Activated naive CD8-positive, alpha-beta T cell treated with anti-CD3 and anti-CD28 coated beads for 36 hours (primary cell): ENCODE measurements around the gene BDH2. TPM values are rescaled to one million over a fixed set of nuclear protein-coding genes. Genes with fewer than 3 reads are reported as not detected.

Experiments
- DNase-seq: peaks from one replicate; pipeline ENCODE4 v3.0.0; 2021
- H3K27ac Mint-ChIP-seq: one replicate; pipeline ENCODE4 v1.8.0; 2022; ENCODE audit warnings: mild to moderate bottlenecking, moderate library complexity, mixed read lengths
- H3K27me3 Mint-ChIP-seq: one replicate; pipeline ENCODE4 v1.8.0; 2022; ENCODE audit warnings: mild to moderate bottlenecking, mixed read lengths
- H3K36me3 Mint-ChIP-seq: one replicate; pipeline ENCODE4 v1.8.0; 2021; ENCODE audit warnings: mild to moderate bottlenecking, mixed read lengths
- H3K4me1 Mint-ChIP-seq: one replicate; pipeline ENCODE4 v1.8.0; 2021; ENCODE audit warnings: mixed read lengths
- H3K4me3 Mint-ChIP-seq: one replicate; pipeline ENCODE4 v1.8.0; 2022; ENCODE audit warnings: mild to moderate bottlenecking, moderate library complexity, mixed read lengths
- H3K9me3 Mint-ChIP-seq: one replicate; pipeline ENCODE4 v1.8.0; 2022; ENCODE audit warnings: mixed read lengths
- total RNA-seq, 2 experiments: library from RNA; stranded (reverse); gene quantifications; one replicate each; pipeline ENCODE4 v1.2.3, GENCODE V29; 2021

The BDH2 gene
- total RNA-seq: 10 to 100 TPM; 13.2 to 13.8 TPM

- no peaks in the 10 kb centered on the region for H3K36me3 Mint-ChIP-seq
- H3K27me3 Mint-ChIP-seq: no peaks in the 10 kb centered on the region
- H3K9me3 Mint-ChIP-seq: no peaks in the 10 kb centered on the region
- H3K4me1 Mint-ChIP-seq: peaks cover 20% of the 10 kb centered on the region
- peak; percentile 9 for DNase-seq
- peak within 1 kb of the TSS; percentile 81 for H3K4me3 Mint-ChIP-seq
- peak within 1 kb of the TSS; percentile 75 for H3K27ac Mint-ChIP-seq
Measured at GRCh38 chr4:103099691-103100392, at the start of gene BDH2. Gene BDH2 (minus strand): TSS chr4:103099834. CDS start chr4:103096254, 3,580 bp downstream.

- Mint-ChIP-seq H3K27ac (no peak overlapping the region), H3K36me3 (peaks cover 67% of the 10 kb centered on the region), H3K4me1 (peaks cover under 1% of the 10 kb centered on the region), H3K4me3 (no peak overlapping the region), H3K27me3 (no peaks in the 10 kb centered on the region), H3K9me3 (no peaks in the 10 kb centered on the region)
- DNase-seq: no peak
Measured at GRCh38 chr4:103144926-103145325, 45.3 kb upstream of the BDH2 start.

DNA sequence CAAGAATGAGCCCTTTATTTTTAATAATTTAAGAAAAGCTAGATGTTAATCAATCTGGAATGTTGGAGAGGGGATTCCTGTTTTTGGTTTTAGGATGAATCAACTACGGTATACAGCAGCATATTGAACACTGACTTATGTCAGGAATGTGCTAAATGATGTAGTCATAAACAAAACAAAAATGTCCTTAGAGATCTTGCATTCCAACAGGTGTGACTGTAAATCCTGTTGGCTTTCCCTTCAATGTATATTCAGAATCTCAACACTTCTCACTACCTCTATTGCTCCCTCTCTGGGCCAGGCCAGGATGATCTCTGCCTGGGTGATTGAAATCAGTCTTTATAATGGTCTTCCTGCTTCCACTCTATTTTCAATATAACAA is 37.8 kb upstream of the BDH2 start:
- H3K9me3 Mint-ChIP-seq: no peaks in the 10 kb centered on the region
- no peak overlapping the region for H3K27ac Mint-ChIP-seq
- H3K27me3 Mint-ChIP-seq: no peaks in the 10 kb centered on the region
- H3K4me1 Mint-ChIP-seq: peaks cover 3% of the 10 kb centered on the region
- peaks cover 43% of the 10 kb centered on the region for H3K36me3 Mint-ChIP-seq
- no peak overlapping the region for H3K4me3 Mint-ChIP-seq
- DNase-seq: no peak

DNA sequence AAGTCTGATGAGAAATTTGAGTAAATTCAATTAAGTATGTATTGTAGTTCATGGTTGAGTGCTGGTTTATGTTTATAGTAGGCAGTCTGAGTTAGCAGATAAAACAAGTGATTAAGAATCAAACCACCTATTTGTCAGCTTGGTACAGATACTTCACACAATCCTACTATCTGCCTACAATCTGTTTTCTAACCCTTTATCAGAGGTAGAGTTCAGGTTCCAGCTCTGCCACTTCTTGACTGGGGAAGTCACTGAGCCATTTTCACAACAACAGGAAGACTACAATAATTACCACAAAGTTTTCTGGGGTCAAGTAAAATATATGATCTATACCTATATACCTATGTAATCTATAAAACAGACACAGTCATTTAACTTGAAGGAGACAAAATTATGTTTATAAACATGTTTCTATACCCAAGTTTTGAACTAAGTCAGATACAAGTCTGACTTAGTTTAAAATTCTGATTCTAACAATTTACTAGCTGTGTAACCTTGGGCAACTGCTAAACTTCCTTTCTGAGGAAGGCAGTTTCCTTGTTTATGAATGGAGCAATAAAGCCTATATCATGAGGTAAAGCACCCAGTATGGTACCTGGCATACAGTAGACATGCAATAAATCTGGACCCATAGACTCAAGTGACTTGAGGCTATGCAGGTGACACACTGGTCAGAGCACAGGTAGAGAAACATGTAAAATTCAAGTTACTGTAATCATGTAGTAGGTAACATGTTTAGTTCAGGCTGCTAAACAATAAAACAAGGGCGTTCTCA is 37.2 kb upstream of the BDH2 start:
- no peaks in the 10 kb centered on the region for H3K9me3 Mint-ChIP-seq
- H3K4me3 Mint-ChIP-seq: no peak overlapping the region
- H3K4me1 Mint-ChIP-seq: peaks cover 3% of the 10 kb centered on the region
- H3K27ac Mint-ChIP-seq: no peak overlapping the region
- no peak for DNase-seq
- peaks cover 37% of the 10 kb centered on the region for H3K36me3 Mint-ChIP-seq
- H3K27me3 Mint-ChIP-seq: no peaks in the 10 kb centered on the region

DNA sequence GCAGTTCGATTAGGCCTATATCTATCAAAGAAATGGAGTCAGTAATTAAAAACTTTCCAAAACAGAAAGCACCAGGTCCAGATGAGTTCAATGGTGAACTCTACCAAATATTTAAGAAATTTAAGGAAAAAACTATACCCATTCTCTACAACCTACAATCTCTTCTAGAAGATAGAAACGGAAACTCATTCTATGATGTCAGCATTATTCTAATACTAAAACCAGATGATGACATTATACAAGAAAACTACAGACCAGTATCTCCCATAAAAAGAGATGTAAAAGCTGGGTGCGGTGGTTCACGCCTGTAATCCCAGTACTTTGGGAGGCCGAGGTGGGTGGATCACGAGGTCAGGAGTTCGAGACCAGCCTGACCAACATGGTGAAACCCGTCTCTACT is 29.5 kb upstream of the BDH2 start:
- no peaks in the 10 kb centered on the region for H3K27me3 Mint-ChIP-seq
- H3K9me3 Mint-ChIP-seq: peaks cover 17% of the 10 kb centered on the region
- no peak overlapping the region for H3K27ac Mint-ChIP-seq
- H3K4me3 Mint-ChIP-seq: no peak overlapping the region
- H3K36me3 Mint-ChIP-seq: peaks cover 50% of the 10 kb centered on the region
- no peaks in the 10 kb centered on the region for H3K4me1 Mint-ChIP-seq
- DNase-seq: no peak

GRCh38 chr4:103126126-103126525 is 26.5 kb upstream of the BDH2 start:
- no peak for DNase-seq
- no peak overlapping the region for H3K27ac Mint-ChIP-seq
- peaks cover 57% of the 10 kb centered on the region for H3K36me3 Mint-ChIP-seq
- no peak overlapping the region for H3K4me3 Mint-ChIP-seq
- H3K9me3 Mint-ChIP-seq: peaks cover 17% of the 10 kb centered on the region
- no peaks in the 10 kb centered on the region for H3K4me1 Mint-ChIP-seq
- no peaks in the 10 kb centered on the region for H3K27me3 Mint-ChIP-seq

GRCh38 chr4:103123114-103123513 is 23.5 kb upstream of the BDH2 start:
- Mint-ChIP-seq H3K27ac (no peak overlapping the region), H3K4me3 (no peak overlapping the region), H3K9me3 (peaks cover 8% of the 10 kb centered on the region), H3K36me3 (peaks cover 40% of the 10 kb centered on the region), H3K4me1 (no peaks in the 10 kb centered on the region), H3K27me3 (no peaks in the 10 kb centered on the region)
- no peak for DNase-seq

GRCh38 chr4:103118166-103118565 is 18.5 kb upstream of the BDH2 start:
- no peaks in the 10 kb centered on the region for H3K9me3 Mint-ChIP-seq
- no peaks in the 10 kb centered on the region for H3K27me3 Mint-ChIP-seq
- H3K36me3 Mint-ChIP-seq: peaks cover 12% of the 10 kb centered on the region
- DNase-seq: no peak
- H3K4me3 Mint-ChIP-seq: no peak overlapping the region
- no peak overlapping the region for H3K27ac Mint-ChIP-seq
- no peaks in the 10 kb centered on the region for H3K4me1 Mint-ChIP-seq

DNA sequence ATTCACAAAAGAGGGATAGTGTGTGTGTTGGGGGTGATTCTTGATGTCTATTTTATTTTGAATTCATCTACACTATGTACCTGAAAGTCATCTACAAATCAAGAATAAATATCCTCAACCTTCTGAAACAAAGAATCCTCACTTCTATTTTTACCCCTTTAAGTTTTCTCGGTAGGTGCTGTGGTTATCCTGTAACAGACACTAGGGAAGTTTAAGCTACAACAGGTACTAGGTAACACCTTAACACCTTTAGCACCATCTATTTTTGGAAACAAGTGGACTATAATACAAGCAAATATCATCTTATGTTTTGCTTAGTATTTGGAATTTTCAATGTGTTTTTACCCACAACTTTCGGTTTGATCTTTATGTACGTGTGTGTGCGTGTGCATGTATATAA is 12.0 kb upstream of the BDH2 start:
- no peaks in the 10 kb centered on the region for H3K4me1 Mint-ChIP-seq
- no peak for DNase-seq
- H3K36me3 Mint-ChIP-seq: peaks cover 12% of the 10 kb centered on the region
- H3K27me3 Mint-ChIP-seq: no peaks in the 10 kb centered on the region
- H3K9me3 Mint-ChIP-seq: no peaks in the 10 kb centered on the region
- H3K27ac Mint-ChIP-seq: no peak overlapping the region
- no peak overlapping the region for H3K4me3 Mint-ChIP-seq

- H3K36me3 Mint-ChIP-seq: peaks cover 12% of the 10 kb centered on the region
- H3K9me3 Mint-ChIP-seq: no peaks in the 10 kb centered on the region
- H3K27ac Mint-ChIP-seq: no peak overlapping the region
- no peak for DNase-seq
- H3K4me3 Mint-ChIP-seq: no peak overlapping the region
- H3K27me3 Mint-ChIP-seq: no peaks in the 10 kb centered on the region
- H3K4me1 Mint-ChIP-seq: no peaks in the 10 kb centered on the region
Measured at GRCh38 chr4:103108542-103108941, 8.9 kb upstream of the BDH2 start.

DNA sequence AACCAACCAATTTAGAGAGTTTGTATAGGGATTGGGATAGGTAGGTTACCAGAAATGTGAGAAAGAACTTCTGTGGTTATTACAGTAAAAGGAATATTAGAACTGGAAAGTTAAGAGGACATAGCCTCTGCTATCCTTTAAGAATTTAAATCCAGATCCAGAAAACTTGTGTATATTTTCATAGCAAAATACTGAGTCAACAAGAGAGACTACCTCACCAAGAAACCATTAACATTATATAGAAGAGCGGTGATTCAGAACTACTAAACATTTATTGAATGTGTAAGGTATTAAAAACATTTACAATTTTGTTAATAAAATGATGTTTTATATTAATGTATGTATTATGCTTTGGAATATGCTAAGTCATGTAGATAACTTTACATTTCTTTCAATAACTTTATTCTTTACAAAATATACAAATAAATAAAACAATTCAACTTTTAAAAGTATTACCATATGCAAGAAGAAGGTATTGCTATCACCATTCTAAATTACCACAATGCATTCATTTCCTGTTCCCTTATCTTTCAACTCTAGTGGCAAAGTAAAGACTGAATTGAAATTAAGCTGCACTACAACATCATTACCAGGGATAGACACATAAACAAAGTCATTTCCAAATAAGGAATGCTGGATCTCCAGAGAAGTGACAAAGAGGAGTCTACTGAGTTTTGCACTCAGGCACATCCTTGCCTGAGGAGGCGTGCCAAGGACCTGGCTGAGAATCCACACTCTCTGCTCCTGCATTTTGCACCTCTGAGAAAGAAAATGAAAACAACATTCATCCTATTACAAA is 6.1 kb upstream of the BDH2 start:
- Mint-ChIP-seq H3K4me3 (no peak overlapping the region), H3K36me3 (peaks cover 12% of the 10 kb centered on the region), H3K9me3 (no peaks in the 10 kb centered on the region), H3K27me3 (no peaks in the 10 kb centered on the region), H3K4me1 (no peaks in the 10 kb centered on the region), H3K27ac (no peak overlapping the region)
- DNase-seq: no peak

- Mint-ChIP-seq H3K36me3 (peaks cover 8% of the 10 kb centered on the region), H3K27me3 (no peaks in the 10 kb centered on the region), H3K27ac (no peak overlapping the region), H3K9me3 (no peaks in the 10 kb centered on the region), H3K4me3 (no peak overlapping the region), H3K4me1 (no peaks in the 10 kb centered on the region)
- DNase-seq: no peak
Measured at GRCh38 chr4:103104886-103105285, 5.3 kb upstream of the BDH2 start.

DNA sequence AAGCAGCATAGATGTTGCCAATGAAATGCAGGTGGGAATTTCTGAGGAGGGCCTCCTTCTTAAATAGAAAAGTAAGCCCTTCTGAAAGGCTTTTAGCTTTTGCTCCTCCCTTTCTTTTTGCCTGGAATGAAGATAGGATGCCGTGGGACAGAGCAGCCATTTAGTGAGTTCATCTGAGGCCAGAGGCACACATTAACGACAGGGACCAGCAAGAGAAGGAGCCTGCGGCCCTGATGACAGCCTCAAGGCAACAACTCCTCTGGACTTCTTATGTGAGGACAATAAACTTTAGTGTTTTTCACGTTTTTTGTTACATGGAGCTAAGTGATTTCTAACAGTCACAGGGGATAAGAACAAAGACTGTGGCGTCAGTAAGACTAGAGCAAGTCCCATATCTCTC is 1.1 kb upstream of the BDH2 start:
- no peaks in the 10 kb centered on the region for H3K27me3 Mint-ChIP-seq
- no peaks in the 10 kb centered on the region for H3K9me3 Mint-ChIP-seq
- no peaks in the 10 kb centered on the region for H3K36me3 Mint-ChIP-seq
- H3K4me1 Mint-ChIP-seq: peaks cover 20% of the 10 kb centered on the region
- H3K4me3 Mint-ChIP-seq: no peak overlapping the region
- no peak overlapping the region for H3K27ac Mint-ChIP-seq
- DNase-seq: no peak

GRCh38 chr4:103098756-103099440 is 736 bp downstream of the BDH2 start:
- Mint-ChIP-seq H3K27me3 (no peaks in the 10 kb centered on the region), H3K4me3 (peak overlapping the region; percentile 81)

GRCh38 chr4:103098341-103098740 is 1.3 kb downstream of the BDH2 start:
- no peaks in the 10 kb centered on the region for H3K27me3 Mint-ChIP-seq
- no peaks in the 10 kb centered on the region for H3K9me3 Mint-ChIP-seq
- peaks cover 20% of the 10 kb centered on the region for H3K4me1 Mint-ChIP-seq
- no peak for DNase-seq
- no peaks in the 10 kb centered on the region for H3K36me3 Mint-ChIP-seq
- H3K4me3 Mint-ChIP-seq: peak overlapping the region; percentile 81
- H3K27ac Mint-ChIP-seq: no peak overlapping the region

More at GRCh38 chr4:103098756-103099440, 736 bp downstream of the BDH2 start:
- no peaks in the 10 kb centered on the region for H3K36me3 Mint-ChIP-seq
- H3K9me3 Mint-ChIP-seq: no peaks in the 10 kb centered on the region
- peaks cover 20% of the 10 kb centered on the region for H3K4me1 Mint-ChIP-seq
- DNase-seq: no peak
- H3K27ac Mint-ChIP-seq: peak overlapping the region; percentile 75
